ENCODE measurements around the gene THSD4. TPM values are rescaled to one million over a fixed set of nuclear protein-coding genes. Genes with fewer than 3 reads are reported as not detected.

THSD4 gene
- total and polyA plus RNA-seq, 2 of the 8 experiments (the other 6 are each of a cell fraction or from before 2014, with no cell fraction given) = 2.5 to 6.2 TPM

DNA sequence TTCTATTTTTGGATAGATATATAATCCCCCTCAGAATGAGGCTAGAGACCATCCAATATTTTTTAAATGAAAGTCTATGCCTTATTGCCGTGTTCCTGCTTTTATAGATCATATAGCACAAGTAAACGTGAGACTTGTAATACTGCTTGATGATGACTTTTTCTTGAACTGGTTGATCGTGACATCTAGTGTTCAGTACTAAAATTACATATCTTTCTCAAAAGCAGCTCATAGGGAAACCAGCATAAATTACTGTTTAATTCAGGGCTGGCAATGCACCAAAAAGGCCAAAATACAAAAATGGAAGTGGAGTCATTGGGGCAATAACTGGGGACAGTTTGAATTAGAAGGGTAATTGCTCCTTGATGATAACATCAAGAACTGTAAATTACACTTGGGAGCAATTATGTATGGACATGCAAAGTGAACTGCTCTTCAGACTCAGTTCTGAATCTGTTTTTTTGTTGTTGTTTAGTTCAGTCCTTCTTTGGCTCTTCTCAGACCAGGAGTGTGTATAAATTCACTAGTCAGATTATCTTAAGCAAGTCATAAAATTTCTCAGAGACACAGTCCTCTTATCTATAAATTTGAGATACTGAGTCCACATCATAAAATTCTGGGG lies 325.3 kb downstream of the THSD4 start (continued):
- TF ChIP-seq, protein P1, sequence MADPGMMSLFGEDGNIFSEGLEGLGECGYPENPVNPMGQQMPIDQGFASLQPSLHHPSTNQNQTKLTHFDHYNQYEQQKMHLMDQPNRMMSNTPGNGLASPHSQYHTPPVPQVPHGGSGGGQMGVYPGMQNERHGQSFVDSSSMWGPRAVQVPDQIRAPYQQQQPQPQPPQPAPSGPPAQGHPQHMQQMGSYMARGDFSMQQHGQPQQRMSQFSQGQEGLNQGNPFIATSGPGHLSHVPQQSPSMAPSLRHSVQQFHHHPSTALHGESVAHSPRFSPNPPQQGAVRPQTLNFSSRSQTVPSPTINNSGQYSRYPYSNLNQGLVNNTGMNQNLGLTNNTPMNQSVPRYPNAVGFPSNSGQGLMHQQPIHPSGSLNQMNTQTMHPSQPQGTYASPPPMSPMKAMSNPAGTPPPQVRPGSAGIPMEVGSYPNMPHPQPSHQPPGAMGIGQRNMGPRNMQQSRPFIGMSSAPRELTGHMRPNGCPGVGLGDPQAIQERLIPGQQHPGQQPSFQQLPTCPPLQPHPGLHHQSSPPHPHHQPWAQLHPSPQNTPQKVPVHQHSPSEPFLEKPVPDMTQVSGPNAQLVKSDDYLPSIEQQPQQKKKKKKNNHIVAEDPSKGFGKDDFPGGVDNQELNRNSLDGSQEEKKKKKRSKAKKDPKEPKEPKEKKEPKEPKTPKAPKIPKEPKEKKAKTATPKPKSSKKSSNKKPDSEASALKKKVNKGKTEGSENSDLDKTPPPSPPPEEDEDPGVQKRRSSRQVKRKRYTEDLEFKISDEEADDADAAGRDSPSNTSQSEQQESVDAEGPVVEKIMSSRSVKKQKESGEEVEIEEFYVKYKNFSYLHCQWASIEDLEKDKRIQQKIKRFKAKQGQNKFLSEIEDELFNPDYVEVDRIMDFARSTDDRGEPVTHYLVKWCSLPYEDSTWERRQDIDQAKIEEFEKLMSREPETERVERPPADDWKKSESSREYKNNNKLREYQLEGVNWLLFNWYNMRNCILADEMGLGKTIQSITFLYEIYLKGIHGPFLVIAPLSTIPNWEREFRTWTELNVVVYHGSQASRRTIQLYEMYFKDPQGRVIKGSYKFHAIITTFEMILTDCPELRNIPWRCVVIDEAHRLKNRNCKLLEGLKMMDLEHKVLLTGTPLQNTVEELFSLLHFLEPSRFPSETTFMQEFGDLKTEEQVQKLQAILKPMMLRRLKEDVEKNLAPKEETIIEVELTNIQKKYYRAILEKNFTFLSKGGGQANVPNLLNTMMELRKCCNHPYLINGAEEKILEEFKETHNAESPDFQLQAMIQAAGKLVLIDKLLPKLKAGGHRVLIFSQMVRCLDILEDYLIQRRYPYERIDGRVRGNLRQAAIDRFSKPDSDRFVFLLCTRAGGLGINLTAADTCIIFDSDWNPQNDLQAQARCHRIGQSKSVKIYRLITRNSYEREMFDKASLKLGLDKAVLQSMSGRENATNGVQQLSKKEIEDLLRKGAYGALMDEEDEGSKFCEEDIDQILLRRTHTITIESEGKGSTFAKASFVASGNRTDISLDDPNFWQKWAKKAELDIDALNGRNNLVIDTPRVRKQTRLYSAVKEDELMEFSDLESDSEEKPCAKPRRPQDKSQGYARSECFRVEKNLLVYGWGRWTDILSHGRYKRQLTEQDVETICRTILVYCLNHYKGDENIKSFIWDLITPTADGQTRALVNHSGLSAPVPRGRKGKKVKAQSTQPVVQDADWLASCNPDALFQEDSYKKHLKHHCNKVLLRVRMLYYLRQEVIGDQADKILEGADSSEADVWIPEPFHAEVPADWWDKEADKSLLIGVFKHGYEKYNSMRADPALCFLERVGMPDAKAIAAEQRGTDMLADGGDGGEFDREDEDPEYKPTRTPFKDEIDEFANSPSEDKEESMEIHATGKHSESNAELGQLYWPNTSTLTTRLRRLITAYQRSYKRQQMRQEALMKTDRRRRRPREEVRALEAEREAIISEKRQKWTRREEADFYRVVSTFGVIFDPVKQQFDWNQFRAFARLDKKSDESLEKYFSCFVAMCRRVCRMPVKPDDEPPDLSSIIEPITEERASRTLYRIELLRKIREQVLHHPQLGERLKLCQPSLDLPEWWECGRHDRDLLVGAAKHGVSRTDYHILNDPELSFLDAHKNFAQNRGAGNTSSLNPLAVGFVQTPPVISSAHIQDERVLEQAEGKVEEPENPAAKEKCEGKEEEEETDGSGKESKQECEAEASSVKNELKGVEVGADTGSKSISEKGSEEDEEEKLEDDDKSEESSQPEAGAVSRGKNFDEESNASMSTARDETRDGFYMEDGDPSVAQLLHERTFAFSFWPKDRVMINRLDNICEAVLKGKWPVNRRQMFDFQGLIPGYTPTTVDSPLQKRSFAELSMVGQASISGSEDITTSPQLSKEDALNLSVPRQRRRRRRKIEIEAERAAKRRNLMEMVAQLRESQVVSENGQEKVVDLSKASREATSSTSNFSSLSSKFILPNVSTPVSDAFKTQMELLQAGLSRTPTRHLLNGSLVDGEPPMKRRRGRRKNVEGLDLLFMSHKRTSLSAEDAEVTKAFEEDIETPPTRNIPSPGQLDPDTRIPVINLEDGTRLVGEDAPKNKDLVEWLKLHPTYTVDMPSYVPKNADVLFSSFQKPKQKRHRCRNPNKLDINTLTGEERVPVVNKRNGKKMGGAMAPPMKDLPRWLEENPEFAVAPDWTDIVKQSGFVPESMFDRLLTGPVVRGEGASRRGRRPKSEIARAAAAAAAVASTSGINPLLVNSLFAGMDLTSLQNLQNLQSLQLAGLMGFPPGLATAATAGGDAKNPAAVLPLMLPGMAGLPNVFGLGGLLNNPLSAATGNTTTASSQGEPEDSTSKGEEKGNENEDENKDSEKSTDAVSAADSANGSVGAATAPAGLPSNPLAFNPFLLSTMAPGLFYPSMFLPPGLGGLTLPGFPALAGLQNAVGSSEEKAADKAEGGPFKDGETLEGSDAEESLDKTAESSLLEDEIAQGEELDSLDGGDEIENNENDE (IDR thresholded peaks at IDR 0.05; ENCODE audit: insufficient replicate concordance, low read length) = no peak
- peak; percentile 78 to 80 for TF ChIP-seq RAD21 (IDR thresholded peaks at IDR 0.05 in 1 of 2, conservative IDR thresholded peaks at IDR 0.05 in 1 of 2; ENCODE audit: low read depth in 2 of 2, low read length in 2 of 2)

Measured in H1 (cell line).